Spleen (tissue), 11 donors: ENCODE measurements around the gene METTL18. TPM values are rescaled to one million over a fixed set of nuclear protein-coding genes. Genes with fewer than 3 reads are reported as not detected.

Source experiments
- DNase-seq: peaks from one replicate; pipeline ENCODE4 v3.0.0-alpha.2; 2020
- H3K27ac ChIP-seq, 8 donors: fragments of 200-600 bp; sonication (generic) in 7 of 8; 1 replicate in 4 of 8; 2 replicates in 4 of 8; pipeline versions ENCODE4 v1.5.0 to v1.8.0; 2016 to 2021; ENCODE audit warnings: inconsistent platforms in 4 of 8, mild to moderate bottlenecking in 4 of 8, moderate library complexity in 1 of 8
- H3K27me3 ChIP-seq, 7 donors: fragments of 200-600 bp; sonication (generic) in 6 of 7; replicated peaks in 1 of 7; 1 replicate in 4 of 7; 2 replicates in 3 of 7; pipeline versions ENCODE4 v1.5.0 to v1.8.0; 2016 to 2021; ENCODE audit warnings: inconsistent platforms in 3 of 7, mild to moderate bottlenecking in 1 of 7
- H3K36me3 ChIP-seq, 6 donors: fragments of 200-600 bp; sonication (generic) in 5 of 6; 1 replicate in 4 of 6; 2 replicates in 2 of 6; pipeline versions ENCODE4 v1.5.0 to v1.8.0; 2016 to 2021; ENCODE audit warnings: inconsistent platforms in 2 of 6
- H3K4me1 ChIP-seq, 6 donors: fragments of 200-600 bp; sonication (generic) in 5 of 6; 1 replicate in 3 of 6; 2 replicates in 3 of 6; pipeline versions ENCODE4 v1.5.0 to v1.8.0; 2016 to 2021; ENCODE audit warnings: inconsistent platforms in 3 of 6
- H3K4me3 ChIP-seq, 8 donors: fragments of 200-600 bp; sonication (generic) in 7 of 8; 1 replicate in 4 of 8; 2 replicates in 4 of 8; pipeline versions ENCODE4 v1.5.0 to v1.8.0; 2016 to 2021; ENCODE audit warnings: inconsistent platforms in 4 of 8, mild to moderate bottlenecking in 4 of 8, moderate library complexity in 2 of 8
- H3K9me3 ChIP-seq, 8 donors: fragments of 200-600 bp; sonication (generic) in 7 of 8; 1 replicate in 4 of 8; 2 replicates in 4 of 8; pipeline versions ENCODE4 v1.5.0 to v1.8.0; 2016 to 2021; ENCODE audit warnings: inconsistent platforms in 4 of 8
- CTCF ChIP-seq, 11 experiments: fragments of 200-600 bp in 7 of 11; fragments of 450-650 bp in 4 of 11; sonication (generic) in 4 of 11; IDR thresholded peaks in 8 of 11; conservative IDR thresholded peaks in 3 of 11; 1 replicate in 7 of 11; 2 replicates in 4 of 11; pipeline versions ENCODE4 v1.4.0 to v1.8.0; 2016 to 2021; ENCODE audit warnings: antibody characterized with exemption in 11 of 11, inconsistent platforms in 4 of 11, mild to moderate bottlenecking in 1 of 11
- POLR2A ChIP-seq, 3 donors: fragments of 450-650 bp; IDR thresholded peaks; one replicate each; pipeline ENCODE4 v1.5.1; 2017; ENCODE audit warnings: antibody characterized with exemption in 3 of 3, mild to moderate bottlenecking in 1 of 3
- POLR2AphosphoS5 ChIP-seq, 3 donors: sonication (generic); formaldehyde crosslinking; IDR thresholded peaks; one replicate each; pipeline ENCODE4 v1.5.1; 2017; ENCODE audit warnings: antibody characterized with exemption in 3 of 3
- WGBS, 5 donors: extraction: QIAGEN DNeasy Blood & Tissue Kit in 3 of 5; methylation state at CpG; one replicate each; pipeline versions ENCODE4 v1.1.5 to v1.1.7; 2013 to 2018; 5-methylcytosine and 5-hydroxymethylcytosine counted together
- intact Hi-C: fragments of 100-400 bp; cut with DNase I; formaldehyde crosslinking; loops from one replicate; pipeline ENCODE4 v1.15.0; 2023; ENCODE audit warnings: low total_unique reads
- polyA plus RNA-seq, 3 donors: library from polyadenylated mRNA; stranded (reverse); fragments of 200-250 nt; gene quantifications; one replicate each; pipeline ENCODE4 v1.2.1, GENCODE V29; 2013
- total RNA-seq, 7 donors: library from RNA; depleted of rRNA in 3 of 7; stranded (reverse); fragments of >200 nt in 3 of 7; fragmentation: NEBNext Ultra II Directional in 4 of 7; extraction: Animal tissue kit (Norgen Biotek cat#: 25700) in 4 of 7; gene quantifications; one replicate each; pipeline versions ENCODE4 v1.1.0 to v1.2.1, GENCODE V29; 2016 to 2021
- donor health status: healthy with polysubstance abuse.
- donor health status: DM: no; HTN: no; CAD: no; lungs with moderate emphysema.
- donor health status: DM: no; HTN: no; CAD: no.
- donor health status: Bipolar disorder and iron deficiency.
- donor health status: healthy.
- donor health status: DM: no; HTN: no; CAD: no.
- donor health status: DM: yes; HTN: yes; CAD: no.

Gene METTL18
- total and polyA plus RNA-seq, 10 donors: 6.5 to 16.3 (median 12.4) TPM

- 94 to 98% (median 97%) methylated on average over 1 of the region's 1 CpG for WGBS, 5 donors
- no peak overlapping the region for H3K27ac ChIP-seq
- no peak for DNase-seq
- H3K27me3 ChIP-seq: no peaks in the 10 kb centered on the region
- TF ChIP-seq CTCF (IDR thresholded peaks at IDR 0.05 in 8 of 11, conservative IDR thresholded peaks at IDR 0.05 in 3 of 11): no peak
- no peak for TF ChIP-seq POLR2AphosphoS5 (IDR thresholded peaks at IDR 0.05)
- no peak for TF ChIP-seq POLR2A (IDR thresholded peaks at IDR 0.05)
- no peak overlapping the region for H3K4me3 ChIP-seq
- intact Hi-C loops: no loop called here
- H3K36me3 ChIP-seq: peaks cover 0 to 83% (median 27%) of the 10 kb centered on the region in 6 donors
- peaks cover 0 to 21% (median 16%) of the 10 kb centered on the region in 8 donors for H3K9me3 ChIP-seq
- H3K4me1 ChIP-seq: no peaks in the 10 kb centered on the region
Measured at GRCh38 chr1:169835647-169836046, 40.9 kb upstream of the METTL18 start.

GRCh38 chr1:169834869-169835268, 40.2 kb upstream of the METTL18 start:
- H3K4me1 ChIP-seq: no peaks in the 10 kb centered on the region
- no peak overlapping the region for H3K4me3 ChIP-seq
- H3K9me3 ChIP-seq: peaks cover 0 to 15% (median 12%) of the 10 kb centered on the region in 8 donors
- no peak overlapping the region for H3K27ac ChIP-seq
- peaks cover 0 to 83% (median 27%) of the 10 kb centered on the region in 6 donors for H3K36me3 ChIP-seq
- 94 to 100% (median 95%) methylated on average over 1 of the region's 1 CpG for WGBS, 5 donors
- TF ChIP-seq CTCF (IDR thresholded peaks at IDR 0.05 in 8 of 11, conservative IDR thresholded peaks at IDR 0.05 in 3 of 11): no peak
- TF ChIP-seq POLR2A (IDR thresholded peaks at IDR 0.05): no peak
- TF ChIP-seq POLR2AphosphoS5 (IDR thresholded peaks at IDR 0.05): no peak
- DNase-seq: no peak
- H3K27me3 ChIP-seq: no peaks in the 10 kb centered on the region
- intact Hi-C loops: no loop called here

- no peak overlapping the region for H3K4me3 ChIP-seq
- H3K27me3 ChIP-seq: no peaks in the 10 kb centered on the region
- intact Hi-C loops: no loop called here
- TF ChIP-seq CTCF (IDR thresholded peaks at IDR 0.05 in 8 of 11, conservative IDR thresholded peaks at IDR 0.05 in 3 of 11): no peak
- TF ChIP-seq POLR2AphosphoS5 (IDR thresholded peaks at IDR 0.05): no peak
- no peak for TF ChIP-seq POLR2A (IDR thresholded peaks at IDR 0.05)
- H3K9me3 ChIP-seq: peaks cover 0 to under 1% (median 0%) of the 10 kb centered on the region in 8 donors
- no peak for DNase-seq
- peaks cover 0 to 83% (median 20%) of the 10 kb centered on the region in 6 donors for H3K36me3 ChIP-seq
- WGBS, 5 donors: 67 to 97% (median 73%) methylated on average over 4 of the region's 4 CpGs
- H3K27ac ChIP-seq: no peak overlapping the region
- H3K4me1 ChIP-seq: no peaks in the 10 kb centered on the region
Measured at GRCh38 chr1:169833179-169833901, 38.6 kb upstream of the METTL18 start.

- no peak overlapping the region for H3K4me3 ChIP-seq
- H3K27me3 ChIP-seq: no peaks in the 10 kb centered on the region
- TF ChIP-seq POLR2AphosphoS5 (IDR thresholded peaks at IDR 0.05) (no peak), CTCF (IDR thresholded peaks at IDR 0.05 in 8 of 11, conservative IDR thresholded peaks at IDR 0.05 in 3 of 11) (no peak), POLR2A (IDR thresholded peaks at IDR 0.05) (no peak)
- WGBS, 5 donors: 96 to 100% (median 98%) methylated on average over 1 of the region's 1 CpG
- DNase-seq: no peak
- H3K27ac ChIP-seq: no peak overlapping the region
- H3K36me3 ChIP-seq: peaks cover 0 to 97% (median 23%) of the 10 kb centered on the region in 6 donors
- intact Hi-C loops: no loop called here
- no peaks in the 10 kb centered on the region for H3K4me1 ChIP-seq
- H3K9me3 ChIP-seq: no peaks in the 10 kb centered on the region
Measured at GRCh38 chr1:169829671-169830070, 35.0 kb upstream of the METTL18 start.
